HEK293 (cell line): Measurements from ENCODE around the gene PITPNC1.

Experiments used
- CTCF ChIA-PET: fragments of 350-600 bp; formaldehyde crosslinking; extraction: SDS; loops from one replicate; lab custom pipeline; 2021; ENCODE audit warnings: antibody characterized with exemption; lab: Yijun Ruan, JAX
- POLR2A ChIA-PET: fragments of 300-600 bp; formaldehyde crosslinking; extraction: SDS; loops from one replicate; lab custom pipeline; 2020; ENCODE audit warnings: antibody characterized with exemption, inconsistent platforms; lab: Yijun Ruan, JAX
- H3K27ac ChIP-seq: fragments of 200-500 bp; sonication (Bioruptor generic); 2 replicates; pipeline ENCODE4 v1.5.1; 2014; ENCODE audit warnings: low read depth, low read length, control low read depth, inconsistent platforms; ENCODE audit errors: extremely low read depth
- H3K36me3 ChIP-seq, 2 experiments: fragments of 200-500 bp in 1 of 2; sonication (Bioruptor generic) in 1 of 2; 1 replicate in 1 of 2; 2 replicates in 1 of 2; pipeline ENCODE4 v1.5.1; 2014 to 2017; ENCODE audit warnings: inconsistent platforms in 2 of 2, low read length in 2 of 2; ENCODE audit not compliant: control insufficient read depth in 2 of 2, insufficient read depth in 1 of 2
- H3K4me1 ChIP-seq: fragments of 200-500 bp; sonication (Bioruptor generic); 2 replicates; pipeline ENCODE4 v1.5.1; 2014; ENCODE audit warnings: mild to moderate bottlenecking, low read length, inconsistent platforms; ENCODE audit not compliant: control insufficient read depth, insufficient read depth
- H3K4me3 ChIP-seq: 2 replicates; pipeline ENCODE4 v1.5.1; 2011; ENCODE audit warnings: low read depth, mild to moderate bottlenecking, control low read depth, low read length, moderate library complexity
- H3K9me3 ChIP-seq: fragments of 200-500 bp; sonication (Bioruptor generic); 2 replicates; pipeline ENCODE4 v1.5.1; 2014; ENCODE audit warnings: low read depth, low read length, inconsistent platforms; ENCODE audit not compliant: control insufficient read depth, insufficient read depth
- PATZ1 ChIP-seq: fragments of 450-650 bp; formaldehyde crosslinking; IDR thresholded peaks from 2 replicates; pipeline ENCODE4 v1.5.1; 2016; ENCODE audit warnings: missing biosample characterization, missing genetic modification characterization
- PRDM2 ChIP-seq: fragments of 450-650 bp; formaldehyde crosslinking; IDR thresholded peaks from 2 replicates; pipeline ENCODE4 v1.5.1; 2016; ENCODE audit warnings: missing biosample characterization, missing genetic modification characterization, borderline replicate concordance
- SCRT2 ChIP-seq: fragments of 450-650 bp; formaldehyde crosslinking; IDR thresholded peaks from 2 replicates; pipeline ENCODE4 v1.5.1; 2016; ENCODE audit warnings: missing biosample characterization, missing genetic modification characterization
- ZBTB20 ChIP-seq: fragments of 450-650 bp; formaldehyde crosslinking; IDR thresholded peaks from 2 replicates; pipeline ENCODE4 v1.5.1; 2016; ENCODE audit warnings: missing biosample characterization, missing genetic modification characterization
- ZBTB44 ChIP-seq: fragments of 450-650 bp; IDR thresholded peaks from 2 replicates; pipeline ENCODE4 v1.5.1; 2018; ENCODE audit warnings: missing biosample characterization, mild to moderate bottlenecking, missing genetic modification characterization
- ZBTB48 ChIP-seq: fragments of 450-650 bp; formaldehyde crosslinking; IDR thresholded peaks from 2 replicates; pipeline ENCODE4 v1.5.1; 2016; ENCODE audit warnings: missing biosample characterization, missing genetic modification characterization
- ZFP69B ChIP-seq: fragments of 450-650 bp; formaldehyde crosslinking; IDR thresholded peaks from 2 replicates; pipeline ENCODE4 v1.5.1; 2016; ENCODE audit warnings: missing biosample characterization, missing genetic modification characterization
- ZNF114 ChIP-seq: fragments of 450-650 bp; formaldehyde crosslinking; IDR thresholded peaks from 2 replicates; pipeline ENCODE4 v1.5.0; 2017; ENCODE audit warnings: missing biosample characterization, missing genetic modification characterization
- ZNF16 ChIP-seq: fragments of 450-650 bp; formaldehyde crosslinking; IDR thresholded peaks from 2 replicates; pipeline ENCODE4 v1.5.1; 2016; ENCODE audit warnings: low read depth, missing biosample characterization, missing genetic modification characterization
- ZNF174 ChIP-seq: fragments of 450-650 bp; formaldehyde crosslinking; IDR thresholded peaks from 2 replicates; pipeline ENCODE4 v1.5.0; 2017; ENCODE audit warnings: missing biosample characterization, mild to moderate bottlenecking, missing genetic modification characterization
- ZNF24 ChIP-seq: fragments of 450-650 bp; formaldehyde crosslinking; IDR thresholded peaks from 2 replicates; pipeline ENCODE4 v1.5.1; 2016; ENCODE audit warnings: missing biosample characterization, missing genetic modification characterization
- ZNF311 ChIP-seq: fragments of 450-650 bp; formaldehyde crosslinking; IDR thresholded peaks from 2 replicates; pipeline ENCODE4 v1.5.1; 2017; ENCODE audit warnings: missing biosample characterization, missing genetic modification characterization, borderline replicate concordance
- ZNF398 ChIP-seq: fragments of 450-650 bp; formaldehyde crosslinking; IDR thresholded peaks from 2 replicates; pipeline ENCODE4 v1.5.1; 2017; ENCODE audit warnings: missing biosample characterization, missing genetic modification characterization
- ZNF426 ChIP-seq: fragments of 450-650 bp; formaldehyde crosslinking; IDR thresholded peaks from 2 replicates; pipeline ENCODE4 v1.5.1; 2017; ENCODE audit warnings: missing biosample characterization, missing genetic modification characterization, mild to moderate bottlenecking, inconsistent platforms, moderate library complexity
- ZNF529 ChIP-seq: fragments of 450-650 bp; formaldehyde crosslinking; IDR thresholded peaks from 2 replicates; pipeline ENCODE4 v1.5.1; 2017; ENCODE audit warnings: missing genetic modification characterization, missing biosample characterization; ENCODE audit not compliant: insufficient replicate concordance
- ZNF580 ChIP-seq: fragments of 450-650 bp; formaldehyde crosslinking; IDR thresholded peaks from 2 replicates; pipeline ENCODE4 v1.5.1; 2016; ENCODE audit warnings: missing biosample characterization, missing genetic modification characterization
- ZNF623 ChIP-seq: fragments of 450-650 bp; formaldehyde crosslinking; IDR thresholded peaks from 2 replicates; pipeline ENCODE4 v1.5.1; 2016; ENCODE audit warnings: missing biosample characterization, missing genetic modification characterization
- ZNF670 ChIP-seq: fragments of 450-650 bp; formaldehyde crosslinking; IDR thresholded peaks from 2 replicates; pipeline ENCODE4 v1.5.1; 2016; ENCODE audit warnings: missing biosample characterization, missing genetic modification characterization, low read depth
- ZNF747 ChIP-seq: fragments of 450-650 bp; formaldehyde crosslinking; IDR thresholded peaks from 2 replicates; pipeline ENCODE4 v1.5.1; 2016; ENCODE audit warnings: missing biosample characterization, missing genetic modification characterization
- ZNF837 ChIP-seq: fragments of 450-650 bp; formaldehyde crosslinking; IDR thresholded peaks from 2 replicates; pipeline ENCODE4 v1.5.1; 2016; ENCODE audit warnings: missing biosample characterization, missing genetic modification characterization

PITPNC1 gene

GRCh38 chr17:67680445-67681224, 303.6 kb downstream of the PITPNC1 start:
- no peaks in the 10 kb centered on the region for H3K36me3 ChIP-seq

GRCh38 chr17:67682196-67682595, 305.1 kb downstream of the PITPNC1 start:
- CTCF ChIA-PET, result interaction anchor here (0.8 to 1.5 kb wide), 2 partner anchors 35 to 304 kb away, joined by 3 to 4 read pairs; partner anchors contain the start of gene NOL11
- no peaks in the 10 kb centered on the region for H3K4me1 ChIP-seq
- H3K27ac ChIP-seq, result no peak overlapping the region
- POLR2A ChIA-PET, result no interaction called here
- H3K4me3 ChIP-seq, result no peak overlapping the region
- no peaks in the 10 kb centered on the region for H3K36me3 ChIP-seq
- no peaks in the 10 kb centered on the region for H3K9me3 ChIP-seq
- TF ChIP-seq PRDM2 (tag by site-specific recombination) (no peak), ZNF311 (tag by site-specific recombination) (no peak)

More at GRCh38 chr17:67680445-67681224, 303.6 kb downstream of the PITPNC1 start:
- H3K4me1 ChIP-seq, result no peaks in the 10 kb centered on the region
- no peak overlapping the region for H3K27ac ChIP-seq
- H3K4me3 ChIP-seq, result no peak overlapping the region
- no peak for TF ChIP-seq ZNF16
- no peak for TF ChIP-seq ZNF114 (tag by site-specific recombination)
- no peak for TF ChIP-seq PATZ1
- TF ChIP-seq ZBTB44, result no peak
- no peak for TF ChIP-seq ZBTB48 (tag by site-specific recombination)
- no peak for TF ChIP-seq ZNF426 (tag by site-specific recombination)
- no peak for TF ChIP-seq ZNF623
- no peak for TF ChIP-seq ZNF529 (tag by site-specific recombination)
- TF ChIP-seq ZNF580, result no peak
- no peak for TF ChIP-seq ZNF747
- no peak for TF ChIP-seq ZFP69B (tag by site-specific recombination)
- TF ChIP-seq ZNF174, result no peak
- TF ChIP-seq ZNF837, result no peak
- TF ChIP-seq ZNF398 (tag by site-specific recombination), result no peak
- TF ChIP-seq SCRT2 (tag by site-specific recombination), result no peak
- no peak for TF ChIP-seq ZBTB20
- TF ChIP-seq ZNF24 (tag by site-specific recombination), result no peak
- TF ChIP-seq ZNF670 (tag by site-specific recombination), result no peak
- no peak for TF ChIP-seq ZNF311 (tag by site-specific recombination)
- POLR2A ChIA-PET, result interaction anchor here (0.7 kb wide), 1 partner anchor 206 kb away, joined by 3 read pairs; no protein-coding TSS in a partner anchor
- CTCF ChIA-PET, result interaction anchor here (0.6 to 1.2 kb wide), 4 partner anchors 9 to 292 kb away, joined by 3 to 7 read pairs (median 4); no protein-coding TSS in a partner anchor
- no peaks in the 10 kb centered on the region for H3K9me3 ChIP-seq
